ENCODE data around the gene KMT2E.
"Not testable (repeated sequence)": the region's sequence is repeated elsewhere in the genome, so short reads cannot be mapped to it uniquely, and the experiment has no call there.

The KMT2E gene

GRCh38 chr7:104986628-104987259 is 27.3 kb upstream of the KMT2E start:
- Mint-ChIP-seq H3K9me3 (no peaks in the 10 kb centered on the region), H3K4me3 (no peak overlapping the region), H3K27ac (peak overlapping the region; percentile 34), H3K4me1 (ENCODE audit: low read depth) (peaks cover 27% of the 10 kb centered on the region), H3K36me3 (ENCODE audit: low read depth) (peaks cover 25% of the 10 kb centered on the region), H3K27me3 (no peaks in the 10 kb centered on the region)
- intact Hi-C loops (cut with micrococcal nuclease) = no loop called here

- H3K4me1 Mint-ChIP-seq (ENCODE audit: low read depth) = peaks cover 25% of the 10 kb centered on the region
- intact Hi-C loops (cut with micrococcal nuclease); H3K9me3 Mint-ChIP-seq; H3K4me3 Mint-ChIP-seq; H3K27me3 Mint-ChIP-seq: not testable (repeated sequence)
- H3K36me3 Mint-ChIP-seq (ENCODE audit: low read depth) = peaks cover 25% of the 10 kb centered on the region
- H3K27ac Mint-ChIP-seq = peak overlapping the region; percentile 17
Measured at GRCh38 chr7:104987403-104987802, 26.6 kb upstream of the KMT2E start.

- Mint-ChIP-seq H3K4me3 (no peak overlapping the region), H3K36me3 (ENCODE audit: low read depth) (peaks cover 27% of the 10 kb centered on the region), H3K4me1 (ENCODE audit: low read depth) (peaks cover 34% of the 10 kb centered on the region), H3K27me3 (no peaks in the 10 kb centered on the region), H3K9me3 (no peaks in the 10 kb centered on the region), H3K27ac (no peak overlapping the region)
- intact Hi-C loops (cut with micrococcal nuclease) = no loop called here
Measured at GRCh38 chr7:104990983-104991382, 23.0 kb upstream of the KMT2E start.

GRCh38 chr7:104992306-104992705 is 21.7 kb upstream of the KMT2E start:
- peaks cover 25% of the 10 kb centered on the region for H3K36me3 Mint-ChIP-seq (ENCODE audit: low read depth)
- no peaks in the 10 kb centered on the region for H3K9me3 Mint-ChIP-seq
- H3K27ac Mint-ChIP-seq = peak overlapping the region; percentile 68
- peaks cover 39% of the 10 kb centered on the region for H3K4me1 Mint-ChIP-seq (ENCODE audit: low read depth)
- intact Hi-C loops (cut with micrococcal nuclease) = no loop called here
- H3K27me3 Mint-ChIP-seq = no peaks in the 10 kb centered on the region
- H3K4me3 Mint-ChIP-seq = no peak overlapping the region

GRCh38 chr7:104993217-104993862 is 20.7 kb upstream of the KMT2E start:
- Mint-ChIP-seq H3K27ac (peak overlapping the region; percentile 68), H3K4me1 (ENCODE audit: low read depth) (peaks cover 39% of the 10 kb centered on the region), H3K36me3 (ENCODE audit: low read depth) (peaks cover 21% of the 10 kb centered on the region), H3K27me3 (no peaks in the 10 kb centered on the region), H3K4me3 (no peak overlapping the region), H3K9me3 (no peaks in the 10 kb centered on the region)
- intact Hi-C loops (cut with micrococcal nuclease) = no loop called here

- intact Hi-C loops (cut with micrococcal nuclease) = no loop called here
- Mint-ChIP-seq H3K36me3 (ENCODE audit: low read depth) (peaks cover 46% of the 10 kb centered on the region), H3K27ac (no peak overlapping the region)
Measured at GRCh38 chr7:104998040-104998752, 15.8 kb upstream of the KMT2E start.

GRCh38 chr7:105000200-105000599 is 13.8 kb upstream of the KMT2E start:
- no peak overlapping the region for H3K4me3 Mint-ChIP-seq
- no peaks in the 10 kb centered on the region for H3K9me3 Mint-ChIP-seq
- H3K27ac Mint-ChIP-seq = peak overlapping the region; percentile 53
- no peaks in the 10 kb centered on the region for H3K27me3 Mint-ChIP-seq
- peaks cover 61% of the 10 kb centered on the region for H3K4me1 Mint-ChIP-seq (ENCODE audit: low read depth)
- peaks cover 43% of the 10 kb centered on the region for H3K36me3 Mint-ChIP-seq (ENCODE audit: low read depth)
- intact Hi-C loops (cut with micrococcal nuclease) = no loop called here

More at GRCh38 chr7:104998040-104998752, 15.8 kb upstream of the KMT2E start:
- no peaks in the 10 kb centered on the region for H3K27me3 Mint-ChIP-seq
- H3K4me1 Mint-ChIP-seq (ENCODE audit: low read depth) = peaks cover 59% of the 10 kb centered on the region
- H3K9me3 Mint-ChIP-seq = no peaks in the 10 kb centered on the region
- no peak overlapping the region for H3K4me3 Mint-ChIP-seq

GRCh38 chr7:105000927-105001336 is 13.1 kb upstream of the KMT2E start:
- Mint-ChIP-seq H3K27ac (peak overlapping the region; percentile 37), H3K9me3 (no peaks in the 10 kb centered on the region), H3K36me3 (ENCODE audit: low read depth) (peaks cover 43% of the 10 kb centered on the region), H3K4me1 (ENCODE audit: low read depth) (peaks cover 60% of the 10 kb centered on the region), H3K4me3 (no peak overlapping the region), H3K27me3 (no peaks in the 10 kb centered on the region)
- intact Hi-C loops (cut with micrococcal nuclease) = no loop called here

- Mint-ChIP-seq H3K36me3 (ENCODE audit: low read depth) (peaks cover 43% of the 10 kb centered on the region), H3K4me3 (no peak overlapping the region), H3K4me1 (ENCODE audit: low read depth) (peaks cover 60% of the 10 kb centered on the region), H3K27me3 (no peaks in the 10 kb centered on the region), H3K9me3 (no peaks in the 10 kb centered on the region), H3K27ac (no peak overlapping the region)
- intact Hi-C loops (cut with micrococcal nuclease) = no loop called here
Measured at GRCh38 chr7:105001652-105002184, 12.3 kb upstream of the KMT2E start.

GRCh38 chr7:105003275-105003674 is 10.7 kb upstream of the KMT2E start:
- Mint-ChIP-seq H3K4me3 (peak overlapping the region; percentile 6), H3K9me3 (no peaks in the 10 kb centered on the region), H3K27me3 (no peaks in the 10 kb centered on the region), H3K4me1 (ENCODE audit: low read depth) (peaks cover 67% of the 10 kb centered on the region), H3K27ac (peak overlapping the region; percentile 69), H3K36me3 (ENCODE audit: low read depth) (peaks cover 48% of the 10 kb centered on the region)
- intact Hi-C loops (cut with micrococcal nuclease) = no loop called here

GRCh38 chr7:105003872-105004510 is 10.0 kb upstream of the KMT2E start:
- Mint-ChIP-seq H3K4me1 (ENCODE audit: low read depth) (peaks cover 68% of the 10 kb centered on the region), H3K9me3 (no peaks in the 10 kb centered on the region), H3K36me3 (ENCODE audit: low read depth) (peaks cover 52% of the 10 kb centered on the region), H3K27me3 (no peaks in the 10 kb centered on the region), H3K27ac (peak overlapping the region; percentile 69), H3K4me3 (peak overlapping the region; percentile 13)
- intact Hi-C loops (cut with micrococcal nuclease) = no loop called here

- not testable (repeated sequence) for H3K4me3 Mint-ChIP-seq
Measured at GRCh38 chr7:105005006-105005405, 9.0 kb upstream of the KMT2E start.

GRCh38 chr7:105005486-105005885 is 8.5 kb upstream of the KMT2E start:
- Mint-ChIP-seq H3K4me1 (ENCODE audit: low read depth) (peaks cover 73% of the 10 kb centered on the region), H3K27ac (peak overlapping the region; percentile 17), H3K36me3 (ENCODE audit: low read depth) (peaks cover 51% of the 10 kb centered on the region)
- H3K4me3 Mint-ChIP-seq; H3K27me3 Mint-ChIP-seq; H3K9me3 Mint-ChIP-seq; intact Hi-C loops (cut with micrococcal nuclease): not testable (repeated sequence)

More at GRCh38 chr7:105005006-105005405, 9.0 kb upstream of the KMT2E start:
- Mint-ChIP-seq H3K27ac (peak overlapping the region; percentile 17), H3K36me3 (ENCODE audit: low read depth) (peaks cover 51% of the 10 kb centered on the region), H3K4me1 (ENCODE audit: low read depth) (peaks cover 73% of the 10 kb centered on the region)
- H3K9me3 Mint-ChIP-seq; H3K27me3 Mint-ChIP-seq; intact Hi-C loops (cut with micrococcal nuclease): not testable (repeated sequence)
